DOHH2 (cell line): ENCODE results near the gene GRB14.

Experiments
- H3F3A ChIP-seq: fragments of 200-600 bp; sonication (generic), shearing (Covaris generic); 2 replicates; pipeline ENCODE4 v1.6.0; 2016; ENCODE audit warnings: antibody characterized with exemption, mild to moderate bottlenecking; ENCODE audit not compliant: control insufficient read depth, insufficient read depth
- H3K27ac ChIP-seq: fragments of 200-600 bp; sonication (generic); 2 replicates; pipeline ENCODE4 v1.5.1; 2014; ENCODE audit warnings: low read depth, mild to moderate bottlenecking, low read length, moderate library complexity
- H3K27me3 ChIP-seq: fragments of 200-600 bp; sonication (generic); 2 replicates; pipeline ENCODE4 v1.6.1; 2014; ENCODE audit warnings: mild to moderate bottlenecking, low read length, mixed read lengths; ENCODE audit not compliant: control insufficient read depth
- H3K36me3 ChIP-seq: fragments of 200-600 bp; sonication (generic); 2 replicates; pipeline ENCODE4 v1.6.1; 2014; ENCODE audit warnings: mild to moderate bottlenecking, low read length, moderate library complexity, mixed read lengths; ENCODE audit not compliant: control insufficient read depth
- H3K4me1 ChIP-seq: fragments of 200-600 bp; sonication (generic); 2 replicates; pipeline ENCODE4 v1.6.1; 2014; ENCODE audit warnings: mild to moderate bottlenecking, low read length, mixed read lengths; ENCODE audit not compliant: control insufficient read depth
- H3K4me2 ChIP-seq: fragments of 200-600 bp; sonication (generic); 2 replicates; pipeline ENCODE4 v1.6.0; 2014; ENCODE audit warnings: mild to moderate bottlenecking, low read length, moderate library complexity
- H3K4me3 ChIP-seq: fragments of 200-600 bp; sonication (generic); 2 replicates; pipeline ENCODE4 v1.5.1; 2014; ENCODE audit warnings: mild to moderate bottlenecking, low read length, mixed read lengths
- H3K79me2 ChIP-seq: fragments of 200-600 bp; sonication (generic); 2 replicates; pipeline ENCODE4 v1.6.1; 2014; ENCODE audit warnings: mild to moderate bottlenecking, low read length, mixed read lengths; ENCODE audit not compliant: control insufficient read depth
- H3K9me2 ChIP-seq: fragments of 200-600 bp; sonication (generic); replicated peaks from 2 replicates; pipeline ENCODE4 v1.6.1; 2014; ENCODE audit warnings: mild to moderate bottlenecking, low read length, mixed read lengths; ENCODE audit not compliant: control insufficient read depth
- H3K9me3 ChIP-seq: fragments of 200-600 bp; sonication (generic); 2 replicates; pipeline ENCODE4 v1.6.1; 2014; ENCODE audit warnings: antibody characterized with exemption, low read length, mixed read lengths; ENCODE audit not compliant: control insufficient read depth, insufficient read depth
- H4K20me1 ChIP-seq: fragments of 200-600 bp; sonication (generic); 2 replicates; pipeline ENCODE4 v1.6.0; 2014; ENCODE audit warnings: low read depth, mild to moderate bottlenecking, antibody characterized with exemption, low read length, moderate library complexity; ENCODE audit not compliant: control insufficient read depth, insufficient read depth
- EZH2phosphoT487 ChIP-seq: fragments of 200-600 bp; sonication (generic); IDR thresholded peaks from 2 replicates; pipeline ENCODE4 v1.6.1; 2017; ENCODE audit warnings: borderline replicate concordance, mild to moderate bottlenecking, antibody characterized with exemption, low read length, moderate library complexity, mixed read lengths
- TF ChIP-seq, protein P1 (sequence below): fragments of 200-600 bp; sonication (generic); IDR thresholded peaks from one replicate; pipeline ENCODE4 v1.5.1; 2014; ENCODE audit warnings: antibody characterized with exemption, mild to moderate bottlenecking, low read depth, low read length; ENCODE audit not compliant: poor library complexity, severe bottlenecking

GRB14 gene

DNA sequence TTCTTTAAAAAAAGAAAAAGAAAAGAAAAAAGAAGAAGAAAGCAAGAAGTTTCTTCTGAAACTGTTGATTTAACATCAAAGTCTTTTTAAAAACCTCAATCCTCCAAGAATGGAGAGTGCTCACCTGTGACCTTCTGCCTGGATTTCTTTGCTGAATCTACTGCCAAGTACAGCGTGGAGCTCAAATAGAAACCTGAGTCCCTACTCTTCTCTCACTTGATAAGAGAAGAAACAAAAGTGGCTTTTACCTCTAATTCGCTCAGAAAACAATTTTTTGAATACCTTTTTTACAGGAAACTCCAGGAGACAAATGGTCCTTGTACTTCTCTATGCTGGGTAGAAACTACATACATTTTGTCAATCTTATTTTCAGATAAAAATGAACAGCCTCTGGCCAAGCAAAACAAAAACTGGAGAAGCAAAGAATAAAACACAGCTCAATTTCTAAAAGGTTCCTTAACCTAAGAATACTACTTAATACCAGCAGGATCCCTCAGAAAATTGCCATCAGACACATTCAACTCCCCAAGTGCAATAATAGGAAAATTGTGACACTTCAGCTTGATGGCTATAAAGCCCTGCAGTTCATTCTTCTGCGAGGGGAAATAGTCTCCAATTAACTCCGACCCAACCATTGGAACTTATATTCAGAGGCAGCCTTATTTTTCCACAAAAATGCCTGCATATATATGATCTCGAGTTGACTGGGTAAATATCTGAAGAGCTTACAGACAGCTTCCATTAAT is 85.8 kb downstream of the GRB14 start:
- no peaks in the 10 kb centered on the region for H3K9me3 ChIP-seq
- H3K27me3 ChIP-seq: no peaks in the 10 kb centered on the region
- no peaks in the 10 kb centered on the region for H3K36me3 ChIP-seq
- no peaks in the 10 kb centered on the region for H4K20me1 ChIP-seq
- H3F3A ChIP-seq: no peaks in the 10 kb centered on the region
- no peak overlapping the region for H3K4me2 ChIP-seq
- no peak overlapping the region for H3K27ac ChIP-seq
- no peak for TF ChIP-seq EZH2phosphoT487
- TF ChIP-seq, protein P1, sequence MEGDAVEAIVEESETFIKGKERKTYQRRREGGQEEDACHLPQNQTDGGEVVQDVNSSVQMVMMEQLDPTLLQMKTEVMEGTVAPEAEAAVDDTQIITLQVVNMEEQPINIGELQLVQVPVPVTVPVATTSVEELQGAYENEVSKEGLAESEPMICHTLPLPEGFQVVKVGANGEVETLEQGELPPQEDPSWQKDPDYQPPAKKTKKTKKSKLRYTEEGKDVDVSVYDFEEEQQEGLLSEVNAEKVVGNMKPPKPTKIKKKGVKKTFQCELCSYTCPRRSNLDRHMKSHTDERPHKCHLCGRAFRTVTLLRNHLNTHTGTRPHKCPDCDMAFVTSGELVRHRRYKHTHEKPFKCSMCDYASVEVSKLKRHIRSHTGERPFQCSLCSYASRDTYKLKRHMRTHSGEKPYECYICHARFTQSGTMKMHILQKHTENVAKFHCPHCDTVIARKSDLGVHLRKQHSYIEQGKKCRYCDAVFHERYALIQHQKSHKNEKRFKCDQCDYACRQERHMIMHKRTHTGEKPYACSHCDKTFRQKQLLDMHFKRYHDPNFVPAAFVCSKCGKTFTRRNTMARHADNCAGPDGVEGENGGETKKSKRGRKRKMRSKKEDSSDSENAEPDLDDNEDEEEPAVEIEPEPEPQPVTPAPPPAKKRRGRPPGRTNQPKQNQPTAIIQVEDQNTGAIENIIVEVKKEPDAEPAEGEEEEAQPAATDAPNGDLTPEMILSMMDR: no peak
- H3K4me1 ChIP-seq: no peaks in the 10 kb centered on the region
- H3K9me2 ChIP-seq: no peaks in the 10 kb centered on the region
- H3K79me2 ChIP-seq: no peaks in the 10 kb centered on the region
- H3K4me3 ChIP-seq: no peak overlapping the region

DNA sequence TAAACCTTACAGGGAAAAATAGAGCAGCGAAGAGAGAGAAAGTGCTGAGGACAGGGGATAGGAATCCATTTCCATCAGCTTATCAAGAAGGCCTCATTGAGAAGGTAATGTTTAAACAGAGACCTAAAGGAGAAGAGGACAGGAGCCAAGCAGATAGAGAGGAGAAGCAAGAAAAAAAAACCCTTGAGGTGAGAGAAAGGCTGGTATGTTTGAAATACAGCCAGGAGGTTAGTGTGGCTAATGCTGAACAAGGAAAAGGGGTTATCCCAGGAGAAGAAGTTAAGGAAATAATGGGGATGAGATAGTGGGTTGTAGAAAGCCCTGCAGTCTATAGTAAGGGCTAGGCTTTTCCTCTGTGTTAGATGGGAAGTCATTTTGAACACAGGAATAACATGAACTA is 90.8 kb downstream of the GRB14 start:
- H3K4me2 ChIP-seq: no peak overlapping the region
- no peaks in the 10 kb centered on the region for H3K9me2 ChIP-seq

DNA sequence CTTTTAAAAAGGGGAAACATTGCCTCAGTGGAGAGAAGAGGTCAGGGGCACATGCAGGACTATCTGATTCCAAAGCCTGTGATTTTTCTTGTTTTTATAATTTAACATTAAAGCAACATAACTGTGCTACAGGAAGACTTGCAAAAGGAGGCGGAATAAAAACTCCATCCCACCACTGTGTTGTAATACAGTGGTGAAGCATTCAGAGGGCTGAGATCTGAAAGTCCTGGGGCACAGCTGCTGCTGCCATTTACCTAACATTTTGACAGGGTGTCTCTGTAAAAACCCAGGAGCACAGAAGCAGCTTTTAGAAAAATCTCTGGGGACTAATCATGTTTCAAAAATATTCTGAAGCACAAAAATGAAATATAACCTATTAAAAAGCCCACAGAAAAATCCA is 97.6 kb downstream of the GRB14 start:
- no peaks in the 10 kb centered on the region for H3K27me3 ChIP-seq

More for the DNA sequence above, 90.8 kb downstream of the GRB14 start:
- Histone ChIP-seq H3K4me1 (no peaks in the 10 kb centered on the region), H3K79me2 (no peaks in the 10 kb centered on the region), H3K9me3 (no peaks in the 10 kb centered on the region), H3K4me3 (no peak overlapping the region), H3F3A (no peaks in the 10 kb centered on the region), H3K27me3 (no peaks in the 10 kb centered on the region), H4K20me1 (no peaks in the 10 kb centered on the region), H3K27ac (no peak overlapping the region), H3K36me3 (no peaks in the 10 kb centered on the region)
- TF ChIP-seq, protein P1: no peak
- no peak for TF ChIP-seq EZH2phosphoT487

More for the DNA sequence above, 97.6 kb downstream of the GRB14 start:
- Histone ChIP-seq H3K79me2 (no peaks in the 10 kb centered on the region), H3K9me2 (no peaks in the 10 kb centered on the region), H3K4me3 (no peak overlapping the region), H3K4me1 (no peaks in the 10 kb centered on the region), H3K4me2 (no peak overlapping the region), H4K20me1 (no peaks in the 10 kb centered on the region), H3F3A (no peaks in the 10 kb centered on the region), H3K27ac (no peak overlapping the region), H3K9me3 (no peaks in the 10 kb centered on the region), H3K36me3 (no peaks in the 10 kb centered on the region)
- no peak for TF ChIP-seq EZH2phosphoT487
- TF ChIP-seq, protein P1: no peak
